Measurements from ENCODE around the gene GGT7. TPM values are rescaled to one million over a fixed set of nuclear protein-coding genes. Genes with fewer than 3 reads are reported as not detected.

GGT7 gene
- 4.3 and 7.7 TPM in 2 replicates for total RNA-seq

GRCh38 chr20:34872622-34873224 is at the start of gene GGT7:
Gene GGT7 (minus strand): TSS chr20:34872856. CDS start chr20:34872815, 41 bp downstream.

GRCh38 chr20:34876406-34877282 is 4.0 kb upstream of the GGT7 start, which contains the start of gene ACSS2:
Gene ACSS2 (plus strand): TSS chr20:34876612. CDS start chr20:34876646, 34 bp downstream.

GRCh38 chr20:34825530-34826362 is 46.9 kb downstream of the GGT7 start, which contains the start of gene NCOA6:
Gene NCOA6 (minus strand): TSS chr20:34825651. CDS start chr20:34782355, 43,296 bp downstream.

Other genes starting within 250 kb of the GGT7 start
- 4.3 and 8.7 TPM in 2 replicates for gene PIGU, start 195.8 kb downstream of the GGT7 start, total RNA-seq
- gene TP53INP2, start 168.5 kb downstream of the GGT7 start, total RNA-seq, result 0.43 and 1.4 TPM in 2 replicates
- 5.8 and 7.2 TPM in 2 replicates for gene NCOA6, start 47.2 kb downstream of the GGT7 start, total RNA-seq
- gene ACSS2, start 3.8 kb upstream of the GGT7 start, total RNA-seq, result 61.4 and 80.7 TPM in 2 replicates
- gene GSS, start 83.0 kb upstream of the GGT7 start, total RNA-seq, result 84.3 and 94.0 TPM in 2 replicates
- 0.72 TPM in 1 of 2 replicates, not detected in the other for gene MYH7B, start 83.0 kb upstream of the GGT7 start, total RNA-seq
- gene TRPC4AP, start 220.0 kb upstream of the GGT7 start, total RNA-seq, result 34.5 and 61.2 TPM in 2 replicates